K562 (cell line): Measurements from ENCODE around the gene SLC43A2. TPM values are rescaled to one million over a fixed set of nuclear protein-coding genes. Genes with fewer than 3 reads are reported as not detected.
A peak's percentile ranks its signal among the peaks of the same experiment; 100 is the strongest.

Experiments
- ATAC-seq: fragments of 200-7000 bp; cut with Tn5 transposase; 3 replicates; pipeline ENCODE4 v1.9.1; 2020; ENCODE audit warnings: moderate library complexity
- BruUV-seq: library from RNA; stranded (reverse); fragments of 400-500 nt; replicated peaks from 2 replicates; lab custom pipeline; 2021; lab: Mats Ljungman, UMichigan
- CTCF ChIA-PET: fragments of 300-600 bp; formaldehyde crosslinking; extraction: SDS; loops from one replicate; lab custom pipeline; 2021; ENCODE audit warnings: low intra/inter-chr PET ratio; lab: Yijun Ruan, JAX
- POLR2A ChIA-PET: fragments of 300-600, 350-650 bp; sonication (Branson Sonifier 250); formaldehyde crosslinking; extraction: SDS; loops from one replicate; lab custom pipeline; 2021; ENCODE audit warnings: antibody characterized with exemption, inconsistent platforms; lab: Yijun Ruan, JAX
- DNase-seq, 4 experiments: peaks; one replicate each; pipeline versions ENCODE4 v3.0.0 to v3.0.0-alpha.2; 2011 to 2018; ENCODE audit warnings: low spot score in 3 of 4, mixed read lengths in 3 of 4; ENCODE audit errors: extremely low read depth in 1 of 4
- FAIRE-seq: peaks from 2 replicates; lab custom pipeline; 2011; peaks lifted over from hg19 to GRCh38; lab: Jason Lieb, UNC
- H2AFZ ChIP-seq: 2 replicates; pipeline ENCODE4 v1.6.0; 2011; ENCODE audit warnings: low read depth, low read length, control low read depth, inconsistent platforms
- H3K27ac ChIP-seq: fragments of 200-600 bp; 3 replicates; pipeline ENCODE4 v1.8.0; 2011; ENCODE audit warnings: low read depth, mild to moderate bottlenecking, control low read depth, inconsistent platforms, low read length, moderate library complexity, mixed read lengths; ENCODE audit errors: extremely low read depth
- H3K27me3 ChIP-seq, 2 experiments: fragments of 300-600 bp in 1 of 2; 2 replicates in 1 of 2; 3 replicates in 1 of 2; pipeline versions ENCODE4 v1.6.0 to v1.8.0; 2011; ENCODE audit warnings: inconsistent platforms in 2 of 2, low read length in 2 of 2, mild to moderate bottlenecking in 1 of 2, mixed read lengths in 1 of 2, moderate library complexity in 1 of 2; ENCODE audit not compliant: control insufficient read depth in 2 of 2, insufficient read depth in 2 of 2
- H3K36me3 ChIP-seq: fragments of 300-600 bp; 3 replicates; pipeline ENCODE4 v1.8.0; 2011; ENCODE audit warnings: mild to moderate bottlenecking, low read length, inconsistent platforms; ENCODE audit not compliant: control insufficient read depth, insufficient read depth
- H3K4me1 ChIP-seq, 2 experiments: fragments of 200-600 bp in 1 of 2; replicated peaks in 1 of 2; 2 replicates in 1 of 2; 3 replicates in 1 of 2; pipeline versions ENCODE4 v1.5.1 to v1.8.0; 2011; ENCODE audit warnings: inconsistent platforms in 2 of 2, low read length in 2 of 2, mild to moderate bottlenecking in 1 of 2, mixed read lengths in 1 of 2, moderate library complexity in 1 of 2; ENCODE audit not compliant: control insufficient read depth in 2 of 2, insufficient read depth in 2 of 2
- H3K4me2 ChIP-seq: 2 replicates; pipeline ENCODE4 v1.6.1; 2011; ENCODE audit warnings: low read length, control low read depth, inconsistent platforms, mixed read lengths; ENCODE audit not compliant: insufficient read depth
- H3K4me3 ChIP-seq: fragments of 200-600 bp; sonication (generic), shearing (Covaris generic); 2 replicates; pipeline ENCODE4 v1.5.1; 2016; ENCODE audit warnings: control low read depth, inconsistent platforms
- H3K79me2 ChIP-seq: fragments of 200-600 bp; 3 replicates; pipeline ENCODE4 v1.8.0; 2011; ENCODE audit warnings: low read length, inconsistent platforms; ENCODE audit not compliant: control insufficient read depth, insufficient read depth
- H3K9ac ChIP-seq, 2 experiments: 2 replicates each; pipeline versions ENCODE4 v1.6.0 to v1.6.1; 2011; ENCODE audit warnings: low read depth in 2 of 2, low read length in 2 of 2, control low read depth in 1 of 2, inconsistent platforms in 1 of 2, mild to moderate bottlenecking in 1 of 2, mixed read lengths in 1 of 2; ENCODE audit not compliant: insufficient read depth in 1 of 2
- H3K9me1 ChIP-seq: one replicate; pipeline ENCODE4 v1.6.0; 2011; ENCODE audit warnings: inconsistent platforms, mild to moderate bottlenecking, low read length, moderate library complexity; ENCODE audit not compliant: control insufficient read depth, insufficient read depth
- H3K9me3 ChIP-seq: replicated peaks from 2 replicates; pipeline ENCODE4 v1.5.1; 2011; ENCODE audit warnings: low read depth, low read length, inconsistent platforms; ENCODE audit not compliant: control insufficient read depth, insufficient read depth
- H4K20me1 ChIP-seq: replicated peaks from 2 replicates; pipeline ENCODE4 v1.6.1; 2011; ENCODE audit warnings: low read length, inconsistent platforms, mixed read lengths; ENCODE audit not compliant: control insufficient read depth, insufficient read depth
- CBFA2T2 ChIP-seq: fragments of 450-650 bp; conservative IDR thresholded peaks from 2 replicates; pipeline ENCODE4 v1.6.1; 2017; ENCODE audit warnings: mild to moderate bottlenecking
- CBFA2T3 ChIP-seq: fragments of 450-650 bp; IDR thresholded peaks from 2 replicates; pipeline ENCODE4 v1.6.1; 2017
- FOXA3 ChIP-seq, 2 experiments: fragments of 450-650 bp in 1 of 2; sonication (generic) in 1 of 2; formaldehyde crosslinking; IDR thresholded peaks in 1 of 2; conservative IDR thresholded peaks in 1 of 2; 2 replicates each; pipeline versions ENCODE4 v1.4.0 to v1.8.0; 2020 to 2022; ENCODE audit warnings: mild to moderate bottlenecking in 2 of 2, missing genetic modification reagents in 1 of 2
- PHTF2 ChIP-seq: fragments of 250-450 bp; sonication (Bioruptor Pico); IDR thresholded peaks from 2 replicates; pipeline ENCODE4 v1.5.0; 2021; ENCODE audit warnings: mild to moderate bottlenecking
- SREBF2 ChIP-seq: sonication (generic); formaldehyde crosslinking; IDR thresholded peaks from 2 replicates; pipeline ENCODE4 v1.4.0; 2020; ENCODE audit warnings: mild to moderate bottlenecking, missing genetic modification reagents
- ZNF766 ChIP-seq: fragments of 200-800 bp; sonication (Bioruptor generic); conservative IDR thresholded peaks from 2 replicates; pipeline ENCODE4 v1.6.1; 2016; ENCODE audit warnings: missing genetic modification characterization, missing compliant biosample characterization
- WGBS: fragments of 100-300 bp; shearing (Covaris generic); methylation state at CpG from one replicate; pipeline ENCODE4 v1.1.6; 2016; ENCODE audit warnings: low coverage, mixed read lengths; ENCODE audit not compliant: insufficient coverage; ENCODE audit errors: missing lambda C conversion rate; 5-methylcytosine and 5-hydroxymethylcytosine counted together
- in situ Hi-C: fragments of 300-500 bp; cut with MboI; formaldehyde crosslinking; loops from 4 replicates; pipeline ENCODE4 v1.15.0; 2018; ENCODE audit warnings: inconsistent platforms, mixed read lengths
- intact Hi-C: fragments of 100-400 bp; cut with micrococcal nuclease; formaldehyde crosslinking; loops from 2 replicates; pipeline ENCODE4 v1.14.2; 2022
- polyA plus RNA-seq, 8 experiments: library from polyadenylated mRNA; depleted of rRNA in 4 of 8; stranded (reverse) in 5 of 8; unstranded in 3 of 8; fragments of >200 nt; fragmentation: Nextera tagmentation in 2 of 8; fragmentation: Illumina TruSeq in 1 of 8; extraction: Ambion mirVana in 2 of 8; extraction: Trizol in 1 of 8; gene quantifications; 2 replicates each; pipeline versions ENCODE4 v1.2.1 to v1.2.3, GENCODE V29; 2011 to 2014; ENCODE audit warnings: inconsistent platforms in 1 of 8, missing spikeins in 1 of 8
- total RNA-seq, 7 experiments: library from RNA; depleted of rRNA in 6 of 7; stranded (reverse); fragments of >200 nt in 6 of 7; fragmentation: Illumina TruSeq in 2 of 7; extraction: Trizol in 2 of 7; gene quantifications; 2 replicates each; pipeline versions ENCODE4 v1.2.1 to v1.2.3, GENCODE V29; 2011 to 2021; ENCODE audit warnings: low replicate concordance in 1 of 7

The SLC43A2 gene
- total and polyA plus RNA-seq, 9 of the 15 experiments (the other 6 are each of a cell fraction or from before 2014, with no cell fraction given): 0.03 to 10.2 (median 3.6) TPM

DNA sequence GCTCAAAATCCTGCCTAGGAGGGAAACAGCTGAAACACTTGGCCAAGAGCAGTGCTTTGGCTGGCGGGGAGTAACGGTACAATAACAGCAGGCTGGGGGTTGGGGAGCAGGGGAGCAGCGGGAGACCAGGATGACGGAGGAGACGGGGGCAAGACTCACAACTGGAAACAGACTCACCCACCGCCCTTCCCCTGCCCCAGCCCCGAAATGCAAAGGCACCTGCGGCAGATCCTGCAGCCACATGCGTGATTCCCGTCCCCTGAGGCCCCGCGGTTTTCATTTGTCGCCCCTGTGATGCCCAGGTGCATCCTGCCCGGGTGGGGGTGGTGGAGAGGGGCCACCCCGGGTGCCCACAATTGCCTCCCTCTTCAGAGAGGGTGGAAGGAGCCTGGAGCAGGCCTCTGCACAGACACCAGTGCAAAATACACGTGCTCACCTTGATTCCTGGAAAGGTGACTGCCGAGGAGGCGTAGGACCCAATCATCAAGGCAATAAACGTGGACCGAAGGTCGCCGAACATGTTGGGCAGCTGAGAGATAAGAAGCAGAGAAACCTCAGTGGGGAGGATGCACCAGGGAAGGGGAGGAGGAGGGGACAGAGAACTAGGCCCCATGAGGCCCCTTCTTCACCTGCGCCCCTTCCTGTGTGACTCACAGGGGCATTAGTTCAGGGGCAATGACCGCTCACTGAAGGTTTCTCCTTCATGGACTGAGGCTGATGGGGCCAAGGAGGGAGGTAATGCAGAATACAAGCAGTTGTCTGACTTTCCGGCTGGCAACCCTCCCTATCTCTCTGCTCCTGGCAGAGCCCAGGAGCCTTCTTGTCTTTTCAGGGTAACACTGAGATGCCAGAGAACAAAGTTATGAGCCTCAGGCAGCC lies 35.6 kb downstream of the SLC43A2 start:
- no peaks in the 10 kb centered on the region for H3K9me3 ChIP-seq
- H3K36me3 ChIP-seq: no peaks in the 10 kb centered on the region
- ChIA-PET CTCF (no interaction called here), POLR2A (interaction anchor here (0.6 kb wide), 1 partner anchor 36 kb away, joined by 3 read pairs; the partner anchor contains the start of gene SLC43A2)
- peak; percentile 27; the same call in 1 of the 2 replicates for TF ChIP-seq CBFA2T3
- 0 out of 2 replicates have a peak, but pooled peaks have one; percentile 44 for TF ChIP-seq ZNF766 (CRISPR knock-in tag)
- TF ChIP-seq CBFA2T2: 0 out of 2 replicates have a peak, but pooled peaks have one; percentile 9
- no peak for TF ChIP-seq FOXA3 (CRISPR knock-in tag; conservative IDR thresholded peaks at IDR 0.05 in 1 of 2, IDR thresholded peaks at IDR 0.05 in 1 of 2)
- TF ChIP-seq SREBF2: no peak
- TF ChIP-seq PHTF2 (CRISPR knock-in tag): no peak
- no peaks in the 10 kb centered on the region for H3K79me2 ChIP-seq
- no peak overlapping the region for H3K27ac ChIP-seq
- WGBS: 41% methylated on average over 16 of the region's 25 CpGs
- in situ Hi-C loops: no loop called here
- no peak overlapping the region for H3K4me3 ChIP-seq
- H3K4me2 ChIP-seq: no peak overlapping the region
- BruUV-seq: no TSS peak
- DNase-seq (peak in 3 of 4 experiments; percentile 29 to 43 (median 33)), FAIRE-seq (peak; percentile 15), ATAC-seq (no peak)
- H3K27me3 ChIP-seq: no peaks in the 10 kb centered on the region
- H3K9me1 ChIP-seq: peaks cover 3% of the 10 kb centered on the region
- H3K4me1 ChIP-seq: peaks cover 12 to 29% of the 10 kb centered on the region in 2 experiments; a peak in 4 of 5 replicates
- H4K20me1 ChIP-seq: no peaks in the 10 kb centered on the region; the same call in 1 of the 2 replicates
- intact Hi-C loops: no loop called here
- H2AFZ ChIP-seq: no peak overlapping the region
- no peak overlapping the region; a peak in 1 of 4 replicates for H3K9ac ChIP-seq
